Measurements from ENCODE around the gene FRMPD2.
"Not testable (repeated sequence)": the region's sequence is repeated elsewhere in the genome, so short reads cannot be mapped to it uniquely, and the experiment has no call there.

Gene FRMPD2

DNA sequence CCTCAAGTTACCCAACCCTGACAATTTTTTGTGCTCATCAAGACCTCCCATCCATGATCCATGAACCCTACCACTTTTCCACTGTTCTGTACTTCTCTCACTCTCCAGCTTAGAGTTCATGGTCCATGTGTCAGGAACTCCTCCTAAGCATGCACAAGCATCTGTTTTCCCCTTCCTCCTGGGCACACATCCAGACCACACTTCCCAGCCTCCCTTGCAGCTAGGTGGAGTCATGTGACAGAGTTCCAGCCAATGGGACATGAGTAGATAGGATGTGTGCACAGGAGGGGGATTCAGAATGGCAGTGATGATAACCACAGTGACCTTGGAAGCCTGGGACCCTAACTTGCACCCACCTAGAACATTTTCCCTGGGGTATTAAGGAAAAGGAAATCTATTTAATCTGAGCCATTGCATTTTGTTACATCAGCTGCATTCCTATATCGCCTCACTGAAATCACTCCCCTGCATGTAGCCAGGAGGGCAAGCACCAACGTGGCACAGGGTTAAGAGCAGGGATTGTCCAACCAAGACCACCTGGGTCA is 9.6 kb upstream of the FRMPD2 start:
- no peak overlapping the region for H3K4me3 ChIP-seq (ENCODE audit: low read depth, low read length)
- no peak for DNase-seq (ENCODE audit: low read depth)
- TF ChIP-seq, protein P1, sequence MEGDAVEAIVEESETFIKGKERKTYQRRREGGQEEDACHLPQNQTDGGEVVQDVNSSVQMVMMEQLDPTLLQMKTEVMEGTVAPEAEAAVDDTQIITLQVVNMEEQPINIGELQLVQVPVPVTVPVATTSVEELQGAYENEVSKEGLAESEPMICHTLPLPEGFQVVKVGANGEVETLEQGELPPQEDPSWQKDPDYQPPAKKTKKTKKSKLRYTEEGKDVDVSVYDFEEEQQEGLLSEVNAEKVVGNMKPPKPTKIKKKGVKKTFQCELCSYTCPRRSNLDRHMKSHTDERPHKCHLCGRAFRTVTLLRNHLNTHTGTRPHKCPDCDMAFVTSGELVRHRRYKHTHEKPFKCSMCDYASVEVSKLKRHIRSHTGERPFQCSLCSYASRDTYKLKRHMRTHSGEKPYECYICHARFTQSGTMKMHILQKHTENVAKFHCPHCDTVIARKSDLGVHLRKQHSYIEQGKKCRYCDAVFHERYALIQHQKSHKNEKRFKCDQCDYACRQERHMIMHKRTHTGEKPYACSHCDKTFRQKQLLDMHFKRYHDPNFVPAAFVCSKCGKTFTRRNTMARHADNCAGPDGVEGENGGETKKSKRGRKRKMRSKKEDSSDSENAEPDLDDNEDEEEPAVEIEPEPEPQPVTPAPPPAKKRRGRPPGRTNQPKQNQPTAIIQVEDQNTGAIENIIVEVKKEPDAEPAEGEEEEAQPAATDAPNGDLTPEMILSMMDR (IDR thresholded peaks at IDR 0.05; ENCODE audit: low read depth, low read length, missing control alignments), result no peak

DNA sequence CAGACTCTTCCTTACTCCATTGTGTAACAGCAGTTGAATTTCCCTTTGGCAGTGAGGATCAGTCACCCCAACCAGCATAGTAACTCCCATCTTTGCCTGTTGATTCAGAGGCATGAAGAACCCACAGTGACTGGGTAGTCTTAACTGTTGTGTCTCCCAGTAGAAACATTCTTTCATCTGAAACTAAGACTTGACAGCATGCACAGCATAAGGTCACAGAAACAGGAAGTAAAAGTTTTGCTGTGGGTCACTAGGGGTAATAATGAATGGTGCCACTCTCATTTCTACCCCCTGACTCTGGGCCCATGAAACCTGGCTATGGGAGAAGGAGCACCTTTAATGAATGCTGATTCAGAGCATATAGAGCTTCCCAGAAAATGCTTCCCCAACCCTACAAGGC is 8.3 kb upstream of the FRMPD2 start:
- DNase-seq (ENCODE audit: low read depth), result peak; percentile 78
- peak overlapping the region; percentile 15; the same call in 1 of the 2 replicates for H3K4me3 ChIP-seq (ENCODE audit: low read depth, low read length)
- TF ChIP-seq, protein P1 (IDR thresholded peaks at IDR 0.05; ENCODE audit: low read depth, low read length, missing control alignments), result no peak

DNA sequence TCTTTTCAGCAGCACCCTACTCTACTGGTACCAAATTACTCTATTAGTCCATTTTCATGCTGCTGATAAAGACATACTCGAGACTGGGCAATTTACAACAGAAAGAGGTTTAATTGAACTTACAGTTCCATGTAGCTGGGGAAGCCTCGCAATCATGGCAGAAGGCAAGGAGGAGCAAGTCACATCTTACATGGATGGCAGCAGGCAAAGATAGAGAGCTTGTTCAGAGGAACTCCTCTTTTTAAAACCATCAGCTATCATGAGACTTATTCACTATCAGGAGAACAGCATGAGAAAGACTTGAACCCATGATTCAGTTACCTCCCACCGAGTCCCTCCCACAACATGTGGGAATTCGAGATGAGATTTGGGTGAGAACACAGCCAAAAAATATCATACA is 7.2 kb upstream of the FRMPD2 start:
- not testable (repeated sequence) for DNase-seq (ENCODE audit: low read depth); H3K4me3 ChIP-seq (ENCODE audit: low read depth, low read length)

DNA sequence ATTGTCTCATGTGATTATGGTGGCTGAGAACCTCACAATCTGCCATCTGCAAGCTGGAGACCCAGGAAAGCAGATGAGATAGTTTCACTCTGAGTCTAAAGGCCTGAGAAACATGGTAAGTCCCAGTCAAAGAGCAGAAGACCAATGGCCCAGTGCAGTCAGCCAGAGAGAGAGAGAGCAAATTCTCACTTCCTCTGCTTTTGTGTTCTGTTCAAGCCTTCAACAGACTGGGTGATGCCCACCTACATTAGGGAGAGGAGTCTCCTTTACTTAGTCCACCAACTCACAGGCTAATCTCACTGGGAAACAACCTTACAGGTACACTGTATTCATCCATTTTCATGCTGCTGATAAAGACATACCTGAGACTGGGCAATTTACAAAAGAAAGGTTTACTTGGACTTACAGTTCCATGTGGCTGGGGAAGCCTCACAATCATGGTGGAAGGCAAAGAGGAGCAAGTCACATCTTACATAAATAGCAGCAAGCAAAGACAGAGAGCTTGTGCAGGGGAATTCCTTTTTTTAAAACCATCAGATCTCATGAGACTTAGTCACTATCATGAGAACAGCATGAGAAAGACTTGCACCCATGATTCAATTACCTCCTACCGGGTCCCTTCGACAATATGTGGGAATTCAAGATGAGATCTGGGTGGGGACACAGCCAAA is 4.7 kb upstream of the FRMPD2 start:
- peak; percentile 89 for DNase-seq (ENCODE audit: low read depth)
- TF ChIP-seq, protein P1 (IDR thresholded peaks at IDR 0.05; ENCODE audit: low read depth, low read length, missing control alignments), result no peak
- H3K4me3 ChIP-seq (ENCODE audit: low read depth, low read length), result no peak overlapping the region

DNA sequence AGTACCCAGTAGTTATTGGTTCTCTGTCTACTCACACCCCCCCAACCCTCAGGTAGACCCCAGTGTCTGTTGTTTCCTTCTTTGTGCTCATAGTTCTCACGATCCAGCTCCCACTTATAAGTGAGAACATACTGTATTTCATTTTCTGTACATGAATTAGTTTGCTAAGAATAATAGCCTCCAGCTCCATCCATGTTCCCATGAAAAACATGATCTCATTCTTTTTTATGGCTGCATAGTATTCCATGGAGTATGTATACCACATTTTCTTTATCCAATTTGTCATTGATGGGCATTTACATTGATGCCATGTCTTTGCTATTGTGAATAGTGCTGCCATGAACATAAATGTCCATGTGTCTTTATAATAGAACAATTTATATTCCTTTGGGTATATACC is 2.6 kb upstream of the FRMPD2 start:
- TF ChIP-seq, protein P1 (IDR thresholded peaks at IDR 0.05; ENCODE audit: low read depth, low read length, missing control alignments), result no peak
- DNase-seq (ENCODE audit: low read depth), result no peak
- H3K4me3 ChIP-seq (ENCODE audit: low read depth, low read length), result no peak overlapping the region

DNA sequence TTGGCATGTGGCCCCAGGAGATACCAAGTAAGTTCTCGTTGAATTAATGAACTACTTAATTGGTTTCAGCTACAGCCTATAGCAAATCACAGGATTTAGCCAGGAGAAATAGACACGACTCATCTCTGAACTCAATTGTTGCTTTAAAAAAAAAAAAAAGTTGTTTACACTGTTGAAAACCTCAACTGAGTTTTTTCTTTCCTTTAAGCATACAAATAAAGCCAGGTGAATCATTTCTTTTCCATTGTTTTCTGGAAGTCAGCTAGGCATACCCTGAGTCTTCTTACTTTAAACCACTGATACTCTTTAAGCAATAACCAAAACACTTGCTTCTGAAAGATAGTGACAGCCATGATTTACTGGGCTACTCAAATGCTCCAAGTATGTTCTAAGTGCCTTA is 755 bp downstream of the FRMPD2 start:
- H3K4me3 ChIP-seq (ENCODE audit: low read depth, low read length), result no peak overlapping the region
- TF ChIP-seq, protein P1 (IDR thresholded peaks at IDR 0.05; ENCODE audit: low read depth, low read length, missing control alignments), result no peak
- DNase-seq (ENCODE audit: low read depth), result no peak

DNA sequence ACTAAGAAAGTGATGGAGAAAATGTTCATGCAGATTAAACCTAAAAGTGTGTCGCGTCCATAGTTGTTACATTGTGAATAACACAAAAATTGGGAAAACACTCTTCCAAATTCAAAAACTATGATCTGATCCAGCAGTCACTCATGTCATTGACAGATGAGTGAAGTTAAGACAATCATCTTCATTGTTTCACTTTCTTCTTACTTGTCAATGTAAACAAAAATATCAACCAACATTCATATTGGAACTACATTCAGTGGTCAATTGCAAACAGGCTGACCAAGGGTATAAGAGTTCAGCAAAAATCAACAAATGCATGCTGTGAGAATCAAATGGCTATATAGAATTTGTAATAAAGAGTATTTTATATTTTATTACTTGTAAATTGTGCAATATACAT is 1.8 kb downstream of the FRMPD2 start:
- DNase-seq (ENCODE audit: low read depth), result no peak
- H3K4me3 ChIP-seq (ENCODE audit: low read depth, low read length), result no peak overlapping the region
- TF ChIP-seq, protein P1 (IDR thresholded peaks at IDR 0.05; ENCODE audit: low read depth, low read length, missing control alignments), result no peak
